CD4-positive, alpha-beta T cell treated with Interleukin-15 for 4 hours (primary cell): ENCODE measurements around the gene ZP4.
"Not testable (repeated sequence)": the region's sequence is repeated elsewhere in the genome, so short reads cannot be mapped to it uniquely, and the experiment has no call there.

ENCODE experiments used
- DNase-seq: peaks from one replicate; pipeline ENCODE4 v3.0.0-alpha.2; 2020; ENCODE audit warnings: low spot score

Gene ZP4

DNA sequence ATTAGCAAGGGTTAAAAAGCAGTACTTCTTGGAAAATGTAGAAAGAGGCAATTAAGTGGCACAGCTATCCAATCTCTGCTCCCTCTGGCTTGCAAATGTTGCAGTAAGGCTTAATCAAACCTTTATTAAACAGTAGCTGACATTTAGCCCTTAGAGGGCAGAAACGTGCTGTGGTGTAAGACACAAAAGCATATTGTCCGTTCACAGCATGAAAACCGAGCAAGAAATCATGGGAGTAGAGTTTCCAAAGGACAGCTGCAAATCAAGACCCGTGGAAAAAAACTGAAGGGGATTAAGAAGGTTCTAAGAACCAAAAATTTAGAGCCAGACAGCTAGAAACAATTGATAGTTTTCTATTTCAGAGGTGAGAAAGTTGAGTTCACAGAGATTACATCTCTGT lies 13.1 kb downstream of the ZP4 start:
- no peak for DNase-seq

DNA sequence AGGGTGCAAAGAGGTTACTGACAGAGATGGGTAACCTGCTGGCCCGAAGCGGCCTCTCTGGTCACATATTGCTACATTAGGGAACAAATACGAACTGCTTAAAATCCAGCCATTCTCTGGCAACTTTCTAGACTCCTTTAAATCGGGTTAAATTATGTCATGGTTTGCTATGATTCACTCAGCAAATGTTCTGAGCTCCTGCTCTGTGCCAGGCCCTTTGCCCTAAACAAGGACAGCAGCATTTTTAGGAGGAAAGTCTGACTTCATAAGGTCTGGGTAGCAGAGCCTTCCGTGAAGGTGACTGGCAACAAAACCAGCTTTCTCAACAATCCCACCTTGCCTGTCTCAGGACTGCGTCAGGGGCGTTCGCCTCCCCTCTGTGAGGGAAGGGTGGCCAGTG lies 15.4 kb downstream of the ZP4 start:
- DNase-seq = no peak

DNA sequence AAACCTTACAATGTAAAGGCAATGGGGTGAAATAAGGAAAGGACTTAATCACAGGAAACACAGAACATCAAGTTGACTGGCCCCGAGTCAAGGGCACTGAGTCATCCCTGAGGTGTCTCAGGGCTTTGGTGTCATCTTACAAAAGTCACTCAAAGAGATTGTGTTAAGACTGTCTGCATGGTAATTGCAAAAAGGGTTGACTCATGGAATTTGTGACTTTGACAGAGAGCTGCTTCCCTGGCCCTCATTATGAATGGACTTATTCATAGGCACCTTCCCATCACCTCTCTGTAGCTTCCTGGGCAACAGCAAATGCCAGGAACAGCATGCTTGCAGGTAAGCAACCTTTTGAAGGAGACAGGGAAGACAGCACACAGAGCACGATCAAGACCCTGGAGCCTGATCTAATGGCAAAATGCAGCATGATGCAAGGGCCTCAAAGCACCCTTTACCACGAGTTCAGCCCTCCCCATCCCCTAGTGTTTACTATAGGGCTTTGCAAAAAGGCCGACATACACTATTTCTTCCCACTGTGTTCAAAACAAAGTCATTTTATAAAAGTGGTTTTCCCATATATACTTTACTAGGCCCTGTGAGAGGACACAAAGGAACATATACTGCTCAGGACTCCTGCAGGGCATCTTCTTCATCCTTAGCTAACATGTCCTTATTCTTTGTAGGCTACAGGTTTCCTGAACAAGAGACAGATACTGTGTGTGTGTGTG lies 17.1 kb downstream of the ZP4 start:
- DNase-seq = no peak

DNA sequence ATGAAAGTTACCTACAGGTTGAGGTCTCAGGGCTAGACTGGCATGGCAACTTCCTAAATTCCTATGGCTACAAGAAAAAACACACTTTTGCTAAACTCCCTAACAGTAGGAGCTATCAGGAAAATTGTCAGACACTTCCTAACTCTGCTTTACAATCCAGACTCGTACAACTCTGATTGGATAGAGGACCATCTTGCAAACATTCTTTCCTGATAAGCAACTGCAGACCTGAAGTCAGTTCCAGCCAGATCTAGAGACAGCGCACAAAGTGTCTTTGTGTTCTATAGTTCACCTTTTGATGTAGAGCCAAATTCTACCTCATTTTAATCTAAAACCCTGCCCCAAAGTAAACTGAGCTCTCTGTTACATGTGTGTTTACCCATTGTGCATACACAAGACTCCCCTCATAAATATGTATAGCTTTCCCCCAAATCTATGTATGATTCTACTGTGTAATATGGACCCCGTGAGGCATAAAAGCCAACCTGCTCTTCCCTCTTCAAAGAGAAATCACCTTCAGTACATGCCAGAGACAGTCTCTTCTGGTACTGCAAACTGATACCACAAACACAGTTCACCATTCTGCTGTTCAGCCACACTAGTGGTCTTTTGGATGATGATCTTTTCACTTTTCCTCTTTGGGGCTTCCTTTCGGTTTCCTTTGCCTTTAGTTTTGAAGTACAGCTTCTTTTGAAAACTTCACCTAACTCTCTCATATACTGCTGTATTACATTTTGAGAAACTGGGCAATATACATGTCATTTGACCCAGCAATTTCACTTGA lies 21.7 kb downstream of the ZP4 start:
- no peak for DNase-seq

DNA sequence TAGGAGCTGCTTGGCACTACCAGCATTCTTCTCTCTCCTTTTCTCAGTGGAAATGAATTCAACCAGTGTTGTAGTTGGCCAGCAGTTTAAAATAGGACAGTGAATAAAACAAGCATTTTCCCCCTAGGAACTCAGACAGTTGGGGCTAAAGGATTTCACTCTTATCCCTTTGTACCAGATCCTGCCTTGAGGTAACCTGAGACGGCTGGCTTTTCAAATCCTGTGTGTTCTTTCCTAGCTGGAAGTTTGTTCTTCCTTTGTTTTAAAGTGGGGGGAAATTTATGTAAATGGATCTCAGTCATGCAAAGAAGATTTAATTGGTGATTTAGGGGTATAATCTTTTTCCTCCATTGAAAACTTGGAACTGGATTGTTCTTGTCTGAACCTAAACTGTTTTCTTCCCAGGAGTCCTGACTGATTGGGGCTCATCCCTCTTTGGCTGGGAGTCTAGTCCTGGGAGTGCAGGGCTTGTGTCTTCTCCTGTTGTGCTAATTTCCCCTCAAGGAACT lies 23.3 kb downstream of the ZP4 start:
- no peak for DNase-seq

DNA sequence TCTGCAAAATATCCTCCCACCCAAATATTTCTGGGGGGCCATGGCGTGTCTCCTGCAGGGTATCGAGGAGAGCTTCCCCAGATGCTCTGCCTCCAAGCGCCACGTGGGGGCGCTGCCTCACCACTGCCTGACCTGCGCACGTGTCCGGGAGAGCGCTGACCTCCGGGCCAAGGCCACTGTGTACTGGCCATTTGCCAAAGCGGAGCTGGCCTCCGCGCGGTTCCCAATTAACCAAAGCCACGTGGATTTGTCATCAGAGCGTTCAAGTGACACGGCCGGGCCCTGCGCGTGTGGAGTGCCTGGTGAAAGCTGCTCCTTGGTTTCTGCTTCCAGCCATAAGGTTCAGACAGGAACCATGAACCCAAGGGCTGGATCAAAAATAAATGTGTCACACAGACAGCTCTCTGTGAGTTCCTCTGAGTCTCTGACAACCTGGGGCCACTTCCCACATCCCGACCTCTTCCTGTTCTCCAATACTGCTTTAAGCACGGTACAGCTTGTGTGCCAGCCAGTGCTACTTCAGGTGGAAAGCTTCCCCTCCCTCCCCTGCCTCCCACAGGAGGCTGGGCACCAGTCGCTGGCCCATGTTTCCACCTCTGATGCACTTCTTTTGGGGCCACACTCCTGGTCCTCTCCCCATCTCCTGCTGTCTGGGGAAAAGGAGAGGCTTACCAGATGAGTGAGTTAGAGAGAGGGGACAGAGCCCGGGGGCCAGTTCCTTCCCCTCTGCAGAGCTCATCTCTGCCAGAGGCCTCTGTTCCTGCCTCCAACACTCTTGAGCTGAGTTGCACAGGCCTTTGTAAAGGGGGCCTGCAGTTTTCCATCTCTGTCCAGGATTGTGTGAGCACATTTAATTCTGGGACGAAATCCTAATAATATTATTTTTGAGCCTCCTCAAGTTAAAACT lies 26.1 kb downstream of the ZP4 start:
- DNase-seq = no peak

DNA sequence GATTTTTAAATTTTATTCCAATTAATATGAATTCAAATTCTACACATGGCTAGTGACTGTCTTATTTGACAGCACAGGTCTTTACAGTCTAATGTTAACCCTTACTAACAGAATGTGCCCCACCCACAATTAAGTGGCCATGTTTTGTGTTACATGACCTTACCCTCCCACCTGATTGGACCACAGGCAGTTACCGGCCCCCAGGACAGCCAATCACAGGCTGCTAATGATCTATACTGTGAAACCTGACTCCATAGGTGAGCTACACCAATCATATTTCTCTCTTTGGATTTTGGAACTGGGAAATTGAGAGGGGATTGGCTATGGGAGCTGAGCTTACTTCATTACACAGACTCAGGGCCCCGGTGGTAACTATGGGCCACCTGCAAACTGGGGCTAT lies 27.5 kb downstream of the ZP4 start:
- no peak for DNase-seq

DNA sequence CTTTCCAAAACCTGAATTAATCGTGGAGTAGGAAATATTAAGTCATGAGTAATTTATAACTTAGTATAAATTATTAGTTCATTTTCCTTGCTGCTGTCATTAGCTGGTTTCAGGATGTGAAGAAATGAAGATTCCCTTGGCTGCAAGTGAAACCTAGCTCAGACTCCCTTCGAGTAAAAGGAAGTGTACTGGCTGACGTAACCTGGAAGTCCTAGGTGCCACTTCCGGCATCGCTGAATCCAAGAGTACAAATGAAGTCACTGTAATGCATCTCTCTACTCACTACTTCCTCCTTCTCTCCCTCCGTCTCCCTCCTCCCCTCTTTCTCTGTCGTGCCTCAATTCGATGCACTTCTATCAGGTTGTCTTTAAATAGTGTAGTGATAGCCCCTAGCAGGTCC lies 28.8 kb downstream of the ZP4 start:
- no peak for DNase-seq

DNA sequence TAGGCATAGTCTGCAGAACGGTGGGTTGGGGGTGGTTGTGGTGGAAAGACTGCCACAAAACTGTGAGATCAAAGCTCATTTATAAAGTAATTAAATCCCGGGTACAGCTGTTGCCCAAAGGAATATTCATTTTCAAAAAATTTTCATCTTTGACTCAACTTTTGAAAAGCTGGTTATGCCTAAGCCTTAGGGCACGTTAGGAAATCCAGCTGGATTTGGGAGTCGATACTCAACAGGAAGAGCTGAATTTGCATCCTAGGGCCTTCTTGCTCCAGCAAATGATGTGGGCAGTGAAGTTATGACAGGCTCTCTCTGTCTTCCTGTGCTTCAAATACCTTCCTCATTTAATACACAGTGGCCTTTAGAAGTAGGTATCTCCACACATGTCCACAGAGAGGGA lies 31.7 kb downstream of the ZP4 start:
- DNase-seq = no peak

DNA sequence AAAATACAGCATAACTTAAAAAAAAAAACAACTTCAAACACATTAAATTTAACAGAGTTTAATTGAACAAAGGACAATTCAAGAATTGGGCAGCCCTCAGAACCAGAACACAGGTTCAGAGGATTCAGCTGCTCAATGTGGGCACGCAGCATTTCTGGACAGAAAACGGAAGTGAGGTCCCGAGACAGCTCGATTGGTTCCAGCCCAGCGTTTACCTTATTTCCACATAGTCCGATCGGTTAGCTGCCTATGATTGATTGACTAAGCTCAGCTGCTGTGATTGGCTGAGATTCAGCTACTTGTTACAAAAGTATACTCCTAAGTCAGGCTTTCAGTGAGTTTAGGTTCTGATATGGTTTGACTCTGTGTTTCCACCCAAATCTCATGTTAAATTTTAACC lies 33.3 kb downstream of the ZP4 start:
- DNase-seq = no peak

DNA sequence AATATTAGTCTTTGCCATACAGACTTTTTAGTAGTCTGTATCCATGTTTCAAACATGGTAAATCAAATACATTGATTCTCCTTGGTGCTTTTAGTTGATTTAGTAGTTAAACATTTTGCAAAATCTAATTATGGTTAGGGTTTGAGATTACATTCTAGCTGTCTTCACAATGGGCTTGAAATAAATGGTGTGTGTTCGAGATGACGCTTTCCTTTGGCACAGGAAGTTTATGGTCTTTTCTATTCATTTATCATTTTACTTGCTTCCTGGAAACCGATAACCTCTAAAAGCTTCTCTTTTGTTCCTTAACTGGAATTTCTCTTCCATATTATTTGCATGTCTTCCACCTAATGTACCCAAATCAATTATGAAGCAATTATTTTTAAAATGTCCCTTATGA lies 38.4 kb downstream of the ZP4 start:
- no peak for DNase-seq

DNA sequence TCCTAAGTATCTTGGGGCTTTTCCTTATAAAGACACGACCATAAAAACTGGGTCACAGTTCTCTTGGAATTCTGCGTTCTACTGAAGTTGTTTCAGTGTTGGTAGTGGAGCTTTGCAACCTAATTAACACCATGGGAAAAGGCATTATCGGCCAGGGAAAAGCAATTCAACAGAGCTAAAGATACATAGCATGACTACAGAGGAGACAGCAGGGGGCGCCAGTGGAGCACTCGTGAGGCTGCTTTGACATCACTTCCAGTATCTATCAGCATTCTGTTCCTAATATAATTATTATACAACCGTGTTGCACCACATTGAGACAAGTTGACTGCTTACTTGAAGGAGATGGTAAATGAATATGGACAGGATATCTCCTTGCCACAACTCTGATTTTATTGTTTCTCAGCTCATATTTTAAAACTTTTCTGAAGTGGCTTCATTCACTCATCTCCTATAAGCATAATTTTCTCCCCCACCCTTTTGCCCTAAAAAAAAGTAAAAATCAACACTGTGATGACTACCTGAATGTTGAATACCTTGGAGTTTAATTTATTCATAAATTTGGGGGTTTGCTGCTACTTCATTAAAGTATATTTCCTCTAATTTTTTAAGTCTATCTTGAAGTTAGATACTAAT lies 39.4 kb downstream of the ZP4 start:
- no peak for DNase-seq

DNA sequence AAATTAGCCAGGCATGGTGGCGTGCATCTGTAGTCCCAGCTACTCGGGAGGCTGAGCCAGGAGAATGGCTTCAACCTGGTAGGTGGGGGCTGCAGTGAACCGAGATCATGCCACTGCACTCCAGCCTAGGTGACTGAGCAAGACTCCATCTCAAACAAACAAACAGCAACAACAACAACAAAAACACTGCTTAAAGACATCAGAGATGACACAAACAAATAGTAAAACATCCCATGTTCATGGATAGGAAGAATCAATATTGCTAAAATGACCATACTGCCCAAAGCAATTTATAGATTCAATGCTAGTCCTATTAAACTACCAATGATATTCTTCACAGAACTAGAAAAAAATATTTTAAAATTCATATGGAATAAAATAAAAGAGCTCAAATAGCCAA lies 47.2 kb downstream of the ZP4 start:
- DNase-seq = not testable (repeated sequence)

DNA sequence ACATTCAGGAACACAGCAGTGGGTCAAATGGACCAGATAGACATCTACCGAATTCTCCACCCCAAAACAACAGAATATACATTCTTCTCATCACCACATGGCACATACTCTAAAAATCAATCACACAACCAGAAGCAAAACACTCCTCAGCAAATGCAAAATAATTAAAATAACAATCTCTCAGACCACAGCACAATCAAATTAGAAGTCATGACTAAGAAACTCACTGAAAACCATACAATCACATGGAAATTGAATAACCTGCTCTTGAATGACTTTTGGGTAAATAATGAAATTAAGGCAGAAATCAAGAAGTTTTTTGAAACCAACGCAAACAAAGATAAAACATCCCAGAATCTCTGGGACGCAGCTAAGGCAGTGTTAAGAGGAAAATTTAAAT lies 49.2 kb downstream of the ZP4 start:
- no peak for DNase-seq

DNA sequence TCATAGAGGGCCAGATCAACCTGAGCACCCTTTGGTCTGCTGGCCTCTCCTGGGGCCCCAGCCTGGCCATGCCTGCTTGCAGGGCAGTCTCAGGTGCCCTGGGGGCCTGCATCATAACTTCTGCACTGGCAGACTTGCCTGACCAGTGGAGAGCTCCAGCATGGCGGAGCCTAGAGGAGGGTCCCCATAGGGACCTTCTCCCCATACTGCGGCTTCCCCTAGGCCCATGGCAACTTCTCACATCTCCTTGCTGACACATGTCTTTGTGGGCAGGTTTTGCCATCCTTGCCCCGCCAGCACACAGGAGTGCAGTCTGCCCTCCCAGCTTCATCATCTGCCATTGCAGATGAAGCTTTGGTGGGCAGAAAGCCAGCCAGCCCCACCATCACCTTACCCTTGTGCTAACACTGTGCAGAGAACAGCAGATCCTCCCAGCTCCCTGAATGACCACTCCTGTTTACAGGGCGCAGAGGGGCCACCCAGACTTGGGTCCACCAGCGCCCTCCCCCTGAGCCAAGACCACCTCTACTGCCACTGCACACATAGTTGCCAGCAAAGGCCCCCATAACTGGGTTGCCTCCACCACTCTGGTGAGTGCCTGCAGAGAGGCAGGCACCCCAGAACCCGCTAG lies 51.7 kb downstream of the ZP4 start:
- no peak for DNase-seq

DNA sequence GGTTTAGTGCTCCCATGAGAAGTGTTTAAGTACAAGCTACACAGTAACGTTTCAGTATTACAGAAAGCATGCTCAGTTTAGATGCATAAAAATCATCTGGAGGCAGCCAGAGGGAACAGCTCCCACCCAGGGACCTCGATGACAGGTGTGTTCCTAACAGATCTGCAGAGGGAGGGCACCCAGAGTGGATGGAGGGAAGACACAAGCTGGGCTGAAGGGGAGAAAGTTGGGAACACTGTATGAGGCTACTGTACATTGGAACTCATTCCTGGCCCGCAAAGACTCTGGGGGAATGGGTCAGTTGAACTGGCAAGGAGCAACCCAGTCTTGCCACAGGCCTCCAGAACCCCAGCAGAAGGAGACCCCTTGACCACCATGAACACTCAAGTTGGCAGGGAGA lies 52.4 kb downstream of the ZP4 start:
- DNase-seq = no peak

DNA sequence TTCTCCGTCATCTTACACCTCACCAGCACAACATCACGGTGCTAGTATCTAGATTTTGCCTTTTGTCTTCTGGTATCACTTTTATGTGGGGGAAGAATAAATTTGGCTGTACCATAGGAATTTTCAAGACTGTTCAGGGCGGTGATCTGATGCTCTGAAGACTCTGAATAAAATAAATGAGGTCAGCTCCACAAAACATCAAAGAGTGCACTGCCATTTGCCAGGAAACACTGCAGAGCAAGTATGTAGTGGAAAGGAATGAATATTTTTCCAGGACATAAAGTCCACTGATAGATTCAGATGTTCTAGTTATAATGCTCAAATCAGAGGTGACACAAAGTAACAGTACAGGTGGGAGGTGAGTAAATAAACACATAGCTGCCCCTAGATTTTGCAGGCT lies 56.3 kb downstream of the ZP4 start:
- DNase-seq = no peak

DNA sequence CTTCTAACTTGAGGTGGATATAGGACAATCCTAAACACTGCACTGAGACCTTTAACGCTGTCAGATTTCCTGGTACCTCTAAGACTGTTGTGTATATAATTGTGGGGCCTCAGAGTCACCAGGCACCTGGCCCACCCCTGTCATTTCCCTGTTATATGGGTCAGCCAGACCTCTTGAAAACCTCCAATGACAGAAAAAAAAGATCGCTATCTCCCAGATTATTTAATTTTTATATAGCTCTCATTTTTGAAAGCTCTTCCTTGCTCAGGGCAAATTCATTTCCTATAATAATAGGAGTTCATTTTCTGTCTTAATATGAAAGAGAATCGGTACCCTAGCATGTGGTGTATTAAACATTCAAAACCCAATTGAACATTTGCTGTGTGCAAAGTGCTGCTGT lies 56.7 kb downstream of the ZP4 start:
- DNase-seq = no peak

DNA sequence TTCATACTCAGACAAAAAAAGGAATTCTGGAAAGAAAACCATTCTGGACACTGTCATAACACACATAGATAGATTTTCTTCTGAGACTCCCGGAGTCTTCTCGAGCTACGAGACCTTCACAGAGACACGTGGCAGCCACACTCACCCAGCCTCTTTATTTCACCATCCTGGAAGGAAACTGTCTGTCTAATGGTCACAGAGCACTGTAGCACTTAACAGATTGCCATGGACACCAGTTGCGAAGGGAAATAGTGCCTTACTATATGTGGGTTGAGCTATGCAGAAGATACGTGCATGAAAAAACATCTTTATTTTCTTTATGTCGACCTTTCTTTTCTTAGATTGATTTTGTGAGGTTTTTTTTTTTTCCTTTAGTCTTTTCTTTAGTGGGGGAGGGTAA lies 57.9 kb downstream of the ZP4 start:
- no peak for DNase-seq
